HG02588 (cell line): ENCODE data around the gene MICAL2.
A peak's percentile ranks its signal among the peaks of the same experiment; 100 is the strongest.

Experiments
- ATAC-seq: cut with Tn5 transposase; IDR thresholded peaks from one replicate; pipeline ENCODE4 v1.9.1; 2021; ENCODE audit warnings: mild to moderate bottlenecking, moderate library complexity; ENCODE audit not compliant: unreplicated experiment

The MICAL2 gene

DNA sequence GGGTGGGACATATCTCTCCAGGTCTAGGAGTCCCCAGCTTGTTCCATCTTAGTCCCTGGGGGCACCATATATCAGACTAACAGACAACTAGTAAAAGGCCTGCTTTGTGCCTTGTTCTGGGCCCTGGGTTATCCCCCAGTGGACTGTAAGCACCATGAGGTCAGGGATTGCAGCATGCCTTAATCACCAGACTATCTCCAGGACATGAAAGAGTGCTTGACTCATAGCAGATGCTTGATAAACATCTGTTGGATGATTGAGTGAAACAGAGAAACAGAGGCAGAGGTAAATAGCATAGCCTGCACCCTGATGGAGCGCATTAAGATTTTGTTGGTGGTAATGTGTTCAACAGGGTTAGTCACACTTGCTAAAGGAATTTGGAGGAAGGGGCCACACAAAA is 94.1 kb downstream of the MICAL2 start:
- no peak for ATAC-seq

GRCh38 chr11:12205330-12205729 is 94.9 kb downstream of the MICAL2 start:
- ATAC-seq, result no peak

DNA sequence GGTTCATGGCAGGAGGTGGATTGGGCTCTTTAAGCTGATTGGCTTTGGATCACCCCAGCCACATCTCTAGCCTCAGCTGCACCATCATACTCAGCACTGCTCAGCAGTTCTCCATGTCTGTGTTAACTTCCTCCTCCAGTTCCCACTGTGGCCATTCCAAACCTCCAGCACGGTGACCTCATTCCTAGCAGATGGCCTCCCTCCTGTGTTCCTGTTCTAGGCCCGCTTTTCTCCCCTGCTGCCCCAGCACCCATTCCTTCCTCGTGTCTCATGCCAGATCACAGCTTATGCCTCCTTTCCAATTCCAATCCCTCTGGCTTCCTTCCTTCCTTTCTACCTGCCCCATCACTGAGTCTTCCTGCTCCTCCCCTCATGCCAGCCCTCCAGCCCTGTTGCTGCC is 96.1 kb downstream of the MICAL2 start:
- no peak for ATAC-seq

DNA sequence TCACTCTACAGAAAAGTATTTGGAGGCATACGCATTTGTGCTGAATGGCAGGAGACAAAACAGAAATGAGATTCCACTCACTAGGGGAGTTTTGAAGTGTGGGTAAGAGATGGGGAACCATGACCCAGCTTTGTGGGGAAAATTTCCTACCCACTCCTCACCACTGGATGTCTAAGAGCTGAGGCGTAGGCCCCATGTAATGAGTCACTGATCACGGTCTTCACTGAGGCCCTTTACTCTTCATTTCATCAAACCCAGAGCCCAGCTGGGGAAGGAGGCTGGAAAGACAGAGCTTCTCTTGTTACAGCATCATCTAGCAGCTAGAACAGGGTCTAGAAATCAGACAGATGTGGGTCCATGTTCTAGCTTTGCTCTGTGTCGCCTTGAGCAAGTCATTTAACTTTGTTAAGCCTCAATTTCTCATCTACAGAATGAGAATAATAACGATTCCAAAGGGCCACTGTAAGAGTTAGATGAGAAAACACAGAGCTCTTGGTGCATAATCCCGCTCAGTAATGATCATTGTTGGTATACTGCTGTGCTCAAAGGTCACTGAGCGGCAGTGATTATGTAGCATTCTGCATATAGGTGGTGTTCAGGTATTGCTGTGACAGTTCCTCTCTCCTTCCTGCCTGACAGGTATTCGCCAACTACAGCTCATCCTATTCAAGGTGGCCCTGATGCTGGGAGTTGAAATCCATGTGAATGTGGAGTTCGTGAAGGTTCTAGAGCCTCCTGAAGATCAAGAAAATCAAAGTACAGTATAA is 97.2 kb downstream of the MICAL2 start:
- ATAC-seq, result peak; percentile 62

DNA sequence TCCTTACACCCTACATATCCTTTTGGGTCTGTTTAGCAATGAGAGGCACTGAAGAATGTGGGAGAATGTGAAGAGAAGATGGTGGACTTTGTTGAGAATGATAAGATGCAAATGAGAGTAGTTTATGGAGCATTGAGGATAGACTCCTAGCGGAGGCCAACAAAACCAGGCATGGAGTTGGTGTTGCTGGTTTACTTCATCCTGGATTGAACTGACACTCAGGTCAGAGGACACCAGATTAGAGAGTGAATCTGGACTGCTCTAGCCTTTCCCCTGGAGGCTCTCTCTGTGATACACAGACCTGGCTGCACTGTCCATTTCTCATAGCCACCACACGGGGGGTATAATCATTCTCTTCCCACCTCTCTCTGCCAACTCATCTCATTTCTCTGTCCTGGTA is 98.7 kb downstream of the MICAL2 start:
- no peak for ATAC-seq

DNA sequence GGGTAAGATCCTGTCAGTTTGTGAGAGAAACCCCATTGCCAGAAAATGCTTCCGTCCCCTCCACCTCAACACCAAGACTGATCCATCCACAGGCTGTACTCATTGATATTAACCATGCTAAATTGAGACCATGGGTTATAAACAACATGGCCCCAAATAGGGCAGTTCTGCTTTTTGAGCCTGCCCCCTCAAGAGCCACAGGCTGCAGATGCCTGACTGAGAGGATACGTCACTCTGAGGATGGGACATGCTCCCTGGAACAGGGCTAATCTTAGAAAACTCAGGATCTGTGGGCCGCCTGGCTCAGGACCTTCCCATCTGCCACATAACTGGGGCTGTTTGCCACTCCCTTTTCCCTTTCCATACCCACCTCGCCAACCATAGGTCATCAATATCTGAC is 99.8 kb downstream of the MICAL2 start:
- no peak for ATAC-seq

DNA sequence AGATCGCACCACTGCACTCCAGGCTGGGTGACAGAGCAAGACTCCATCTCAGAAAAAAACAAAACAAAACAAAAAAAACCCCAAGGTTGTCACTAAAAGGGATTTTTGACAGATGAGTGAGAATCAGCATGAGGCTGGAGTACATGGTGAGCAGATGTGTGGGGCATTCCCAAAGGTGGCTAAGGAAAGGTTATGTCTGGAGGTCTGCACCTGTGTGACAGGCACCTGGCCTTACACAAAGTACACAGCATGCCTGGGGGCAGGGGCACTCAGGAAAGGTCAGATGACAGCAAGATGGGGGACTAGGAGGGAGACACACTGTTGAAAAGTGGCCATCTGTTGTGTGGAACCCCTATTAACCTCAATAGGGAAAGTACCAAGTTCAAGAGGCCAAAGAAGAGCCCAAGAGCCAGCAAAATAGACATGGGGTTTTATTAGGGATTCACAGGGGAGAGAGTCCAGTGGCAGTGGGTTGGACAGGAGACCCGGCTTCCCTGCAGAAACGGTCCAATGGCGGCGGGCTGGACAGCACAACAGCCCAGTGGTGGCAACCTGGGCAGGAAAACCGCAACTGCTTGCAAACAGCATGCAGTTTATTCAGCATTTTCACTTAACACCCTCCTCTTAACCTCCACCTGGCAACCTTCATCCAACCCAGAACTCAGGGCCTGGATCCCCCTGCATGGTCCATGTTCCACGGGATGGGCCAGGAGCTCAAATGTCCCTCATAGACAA is 101.1 kb downstream of the MICAL2 start:
- ATAC-seq, result peak; percentile 55

- ATAC-seq, result no peak
Measured at GRCh38 chr11:12212174-12212820, 101.9 kb downstream of the MICAL2 start.

GRCh38 chr11:12212821-12213185 is 102.4 kb downstream of the MICAL2 start:
- no peak for ATAC-seq

DNA sequence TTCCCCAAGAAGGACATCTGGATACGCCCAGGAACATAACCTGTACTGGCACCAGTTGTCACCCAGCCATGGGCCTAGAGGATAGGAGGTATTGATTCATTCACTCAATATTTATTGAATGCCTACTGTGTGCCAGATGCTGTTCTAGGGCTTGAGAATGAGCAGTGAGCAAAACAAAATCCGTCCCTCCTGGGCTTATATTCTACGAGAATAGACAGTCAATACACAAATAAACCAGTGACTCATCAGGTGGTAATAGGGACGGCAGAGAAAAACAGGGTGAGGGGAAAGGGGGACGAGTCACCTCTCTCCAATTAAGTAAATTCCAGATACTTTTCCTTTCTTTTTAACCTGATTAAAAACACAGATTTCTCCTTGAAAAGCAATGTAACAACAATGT is 103.5 kb downstream of the MICAL2 start:
- ATAC-seq, result no peak

- ATAC-seq, result no peak
Measured at GRCh38 chr11:12214751-12215150, 104.4 kb downstream of the MICAL2 start.

GRCh38 chr11:12215181-12215593 is 104.8 kb downstream of the MICAL2 start:
- ATAC-seq, result no peak

DNA sequence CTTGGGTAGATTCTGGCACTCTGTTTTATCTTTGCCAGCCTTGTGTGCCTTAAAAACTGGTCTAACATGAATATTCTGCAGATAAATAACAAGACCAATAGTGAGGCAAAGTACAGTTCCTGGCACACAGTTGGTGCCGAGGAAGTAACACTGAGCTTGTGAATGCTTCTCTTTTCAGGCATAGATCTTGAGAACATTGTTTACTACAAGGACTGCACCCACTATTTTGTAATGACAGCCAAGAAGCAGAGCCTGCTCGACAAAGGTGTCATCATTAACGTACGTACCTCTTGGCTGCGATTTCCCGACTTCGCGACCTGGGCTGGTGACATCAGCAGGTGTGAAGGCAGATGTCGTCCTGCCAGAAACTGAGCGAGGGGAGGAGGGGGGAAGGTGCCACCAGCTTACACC is 105.7 kb downstream of the MICAL2 start:
- ATAC-seq, result no peak

GRCh38 chr11:12216671-12217374 is 106.4 kb downstream of the MICAL2 start:
- ATAC-seq, result no peak

DNA sequence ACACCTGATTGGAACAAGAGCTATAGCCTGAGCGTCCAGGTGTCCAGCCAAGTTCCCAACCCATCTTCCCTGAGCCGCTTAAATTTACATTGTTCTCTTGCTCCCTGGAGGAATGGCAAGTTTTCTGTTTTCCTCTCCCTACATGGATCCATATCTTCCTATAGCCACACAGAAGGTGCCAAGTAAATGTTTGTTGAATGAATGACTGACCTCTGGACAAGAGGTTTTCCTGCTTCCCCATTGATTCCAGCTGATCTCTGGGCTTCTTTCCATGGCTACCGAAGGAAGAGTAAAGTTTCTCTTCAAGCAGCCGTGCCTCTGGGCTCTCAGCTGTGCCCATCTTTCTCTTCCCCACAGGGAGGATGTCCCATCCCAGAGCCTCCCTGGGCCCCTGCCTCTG is 107.5 kb downstream of the MICAL2 start:
- no peak for ATAC-seq

- ATAC-seq, result no peak
Measured at GRCh38 chr11:12218909-12219308, 108.5 kb downstream of the MICAL2 start.

DNA sequence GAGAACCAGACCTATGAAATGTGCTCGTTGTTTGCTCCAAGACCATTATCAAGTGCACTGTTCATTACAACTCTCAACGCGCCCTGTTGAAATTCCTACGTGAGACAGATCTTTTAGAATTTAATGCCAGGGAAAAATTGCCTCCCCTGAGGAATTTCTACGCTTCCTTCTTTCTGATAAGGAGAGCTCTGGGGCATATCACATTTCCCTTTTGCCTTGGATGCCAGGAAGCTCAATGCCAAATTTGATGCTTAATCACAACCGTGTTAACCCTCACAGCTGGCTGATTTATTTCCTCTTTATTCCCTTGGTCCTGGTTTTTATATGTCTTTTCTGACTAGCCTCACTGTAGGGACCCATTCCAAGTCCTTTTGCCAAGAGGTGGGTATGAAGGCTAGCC is 109.4 kb downstream of the MICAL2 start:
- no peak for ATAC-seq

DNA sequence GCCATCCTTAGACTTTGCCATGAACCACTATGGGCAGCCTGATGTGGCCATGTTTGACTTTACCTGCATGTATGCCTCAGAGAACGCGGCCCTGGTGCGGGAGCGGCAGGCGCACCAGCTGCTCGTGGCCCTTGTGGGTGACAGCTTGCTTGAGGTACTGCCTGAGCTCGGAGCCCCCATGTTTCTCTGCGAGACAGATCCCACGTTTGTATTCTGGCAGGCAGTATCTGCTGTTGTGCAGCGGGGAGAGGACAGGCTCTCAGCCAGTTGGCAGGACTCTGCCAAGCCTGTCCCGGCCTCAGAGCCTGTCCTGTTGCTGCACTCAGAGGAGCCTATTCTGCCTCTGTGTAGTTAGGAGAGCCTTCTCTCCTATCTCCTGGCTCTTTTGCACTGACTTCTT is 109.9 kb downstream of the MICAL2 start:
- ATAC-seq, result no peak

- no peak for ATAC-seq
Measured at GRCh38 chr11:12221051-12221535, 110.7 kb downstream of the MICAL2 start.

DNA sequence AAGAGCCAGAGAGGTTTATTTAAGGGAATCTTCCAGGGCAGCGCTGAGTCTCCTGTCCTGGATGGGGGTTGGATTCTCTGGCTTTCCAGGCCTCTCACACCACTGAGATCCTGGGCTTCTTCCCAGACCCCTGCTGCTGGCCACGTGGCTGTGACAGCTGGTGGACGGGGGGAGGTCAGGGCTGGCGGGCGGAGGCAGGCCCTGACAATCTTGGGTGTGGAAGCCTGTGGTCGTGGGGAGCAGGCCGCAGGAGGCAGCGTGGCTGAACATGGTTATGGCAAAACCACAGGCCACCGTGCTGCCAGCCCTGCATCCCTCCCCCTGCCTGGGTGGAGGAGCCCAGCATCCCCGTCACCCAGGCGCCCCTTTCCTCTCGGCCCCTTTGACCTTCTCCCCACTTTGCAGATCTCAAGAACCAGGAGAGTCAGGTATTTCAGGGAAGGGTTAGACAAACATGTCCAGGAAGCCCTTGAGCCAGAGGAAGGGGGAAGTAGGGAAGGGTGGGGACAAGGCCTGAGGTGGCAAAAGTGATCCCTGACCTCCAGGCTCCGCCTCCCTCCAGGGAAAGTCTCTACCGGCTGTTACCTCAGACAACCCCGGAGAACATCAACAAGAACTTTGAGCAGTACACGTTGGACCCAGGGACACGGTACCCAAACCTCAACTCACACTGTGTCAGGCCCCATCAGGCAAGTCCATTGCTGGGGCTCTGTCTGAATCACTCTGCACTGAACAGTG is 111.8 kb downstream of the MICAL2 start:
- no peak for ATAC-seq
